Neutrophil (primary cell): ENCODE results near the gene PKP4.

Source experiments
- H3K27ac ChIP-seq: fragments of 200-600 bp; sonication (generic); 2 replicates; pipeline ENCODE4 v1.5.1; 2016; ENCODE audit warnings: mild to moderate bottlenecking, moderate library complexity
- H3K27me3 ChIP-seq: fragments of 200-600 bp; sonication (generic); 2 replicates; pipeline ENCODE4 v1.6.0; 2016; ENCODE audit warnings: mild to moderate bottlenecking
- H3K36me3 ChIP-seq: fragments of 200-600 bp; sonication (generic); 2 replicates; pipeline ENCODE4 v1.5.1; 2017
- H3K4me1 ChIP-seq, 2 experiments: fragments of 200-600 bp in 1 of 2; sonication (generic) in 1 of 2; 1 replicate in 1 of 2; 2 replicates in 1 of 2; pipeline versions ENCODE4 v1.5.1 to v1.6.1; 2013 to 2016; ENCODE audit warnings: low read depth in 1 of 2, low read length in 1 of 2, mild to moderate bottlenecking in 1 of 2, moderate library complexity in 1 of 2; ENCODE audit not compliant: control insufficient read depth in 1 of 2, insufficient read depth in 1 of 2
- H3K4me3 ChIP-seq, 2 experiments: fragments of 200-600 bp in 1 of 2; sonication (generic) in 1 of 2; 1 replicate in 1 of 2; 2 replicates in 1 of 2; pipeline ENCODE4 v1.5.1; 2013 to 2016; ENCODE audit warnings: low read depth in 1 of 2, low read length in 1 of 2, mild to moderate bottlenecking in 1 of 2, moderate library complexity in 1 of 2
- H3K9me3 ChIP-seq: fragments of 200-600 bp; sonication (generic); 2 replicates; pipeline ENCODE4 v1.5.1; 2016
- TF ChIP-seq, protein P1 (sequence below): fragments of 200-600 bp; sonication (generic); IDR thresholded peaks from 2 replicates; pipeline ENCODE4 v1.5.1; 2016; ENCODE audit warnings: antibody characterized with exemption

The PKP4 gene

DNA sequence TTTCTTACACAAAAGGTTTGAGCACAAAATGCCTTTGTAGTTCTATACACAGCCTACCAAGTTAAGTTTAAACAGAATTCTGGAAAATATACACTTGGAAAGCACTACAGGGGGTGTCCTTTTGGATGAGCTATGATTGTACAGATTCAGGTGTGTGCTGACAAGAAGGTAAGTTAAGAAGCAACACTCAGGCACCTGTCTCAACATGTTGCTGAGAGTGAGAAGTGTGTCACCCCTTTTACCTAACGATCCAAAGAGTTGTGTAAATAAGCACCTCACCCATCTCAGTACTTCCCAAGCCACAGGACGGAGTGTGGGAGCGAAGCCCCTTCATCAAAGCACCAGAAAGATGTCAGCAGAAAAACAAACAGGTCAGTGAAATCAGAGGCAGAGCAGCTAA, 228.9 kb downstream of the PKP4 start:
- Histone ChIP-seq H3K4me1 (no peaks in the 10 kb centered on the region), H3K27ac (no peak overlapping the region)

DNA sequence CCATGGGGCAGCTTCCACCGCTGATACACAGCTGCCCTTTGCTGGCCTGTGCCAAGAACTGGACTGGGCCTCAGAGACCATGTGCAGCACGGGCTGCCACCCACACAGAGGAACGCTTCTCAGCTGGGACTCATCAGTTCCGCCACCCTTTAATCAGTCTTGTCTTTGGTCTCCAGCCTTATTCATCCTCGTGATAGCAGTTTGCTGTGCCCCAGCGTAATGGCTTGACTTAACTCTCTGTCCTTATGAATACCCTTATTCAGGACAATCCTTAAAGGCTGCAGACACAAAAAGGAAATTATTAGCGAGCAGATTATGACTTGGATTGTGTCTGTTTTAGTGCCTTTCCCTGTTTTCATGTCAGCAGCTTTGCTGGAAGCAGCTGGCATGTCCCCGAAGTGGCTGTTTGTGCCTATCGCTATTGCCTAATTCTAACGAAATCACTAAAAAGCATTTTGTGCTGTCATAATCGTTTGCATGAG, 229.5 kb downstream of the PKP4 start:
- no peak overlapping the region for H3K4me3 ChIP-seq
- H3K36me3 ChIP-seq: peaks cover 7% of the 10 kb centered on the region

More for the DNA sequence above, 228.9 kb downstream of the PKP4 start:
- no peaks in the 10 kb centered on the region for H3K27me3 ChIP-seq
- H3K36me3 ChIP-seq: peaks cover 13% of the 10 kb centered on the region
- no peaks in the 10 kb centered on the region for H3K9me3 ChIP-seq
- TF ChIP-seq, protein P1, sequence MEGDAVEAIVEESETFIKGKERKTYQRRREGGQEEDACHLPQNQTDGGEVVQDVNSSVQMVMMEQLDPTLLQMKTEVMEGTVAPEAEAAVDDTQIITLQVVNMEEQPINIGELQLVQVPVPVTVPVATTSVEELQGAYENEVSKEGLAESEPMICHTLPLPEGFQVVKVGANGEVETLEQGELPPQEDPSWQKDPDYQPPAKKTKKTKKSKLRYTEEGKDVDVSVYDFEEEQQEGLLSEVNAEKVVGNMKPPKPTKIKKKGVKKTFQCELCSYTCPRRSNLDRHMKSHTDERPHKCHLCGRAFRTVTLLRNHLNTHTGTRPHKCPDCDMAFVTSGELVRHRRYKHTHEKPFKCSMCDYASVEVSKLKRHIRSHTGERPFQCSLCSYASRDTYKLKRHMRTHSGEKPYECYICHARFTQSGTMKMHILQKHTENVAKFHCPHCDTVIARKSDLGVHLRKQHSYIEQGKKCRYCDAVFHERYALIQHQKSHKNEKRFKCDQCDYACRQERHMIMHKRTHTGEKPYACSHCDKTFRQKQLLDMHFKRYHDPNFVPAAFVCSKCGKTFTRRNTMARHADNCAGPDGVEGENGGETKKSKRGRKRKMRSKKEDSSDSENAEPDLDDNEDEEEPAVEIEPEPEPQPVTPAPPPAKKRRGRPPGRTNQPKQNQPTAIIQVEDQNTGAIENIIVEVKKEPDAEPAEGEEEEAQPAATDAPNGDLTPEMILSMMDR: no peak
- no peak overlapping the region for H3K4me3 ChIP-seq

DNA sequence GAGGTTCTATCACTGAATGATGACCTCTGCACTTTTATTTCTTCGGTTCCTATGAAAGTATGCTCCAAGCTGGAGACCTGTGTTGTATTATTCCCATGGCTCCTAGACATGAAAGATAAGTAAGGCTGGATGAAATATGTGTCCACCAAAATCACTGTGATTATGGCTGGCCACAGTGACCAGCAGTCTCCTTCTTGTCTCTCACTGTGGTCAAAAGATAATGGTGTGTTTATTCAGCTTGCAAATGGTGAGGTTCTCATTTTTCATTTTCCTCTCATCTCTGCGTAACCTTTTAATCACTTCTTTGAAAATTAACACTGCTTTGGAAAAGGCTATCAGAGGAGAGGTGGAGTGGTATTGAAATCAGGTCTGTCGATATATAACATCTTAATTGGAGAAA, 230.6 kb downstream of the PKP4 start:
- Histone ChIP-seq H3K27me3 (no peaks in the 10 kb centered on the region), H3K4me1 (no peaks in the 10 kb centered on the region), H3K4me3 (no peak overlapping the region), H3K9me3 (no peaks in the 10 kb centered on the region), H3K27ac (no peak overlapping the region), H3K36me3 (no peaks in the 10 kb centered on the region)
- TF ChIP-seq, protein P1: no peak

More for the DNA sequence above, 229.5 kb downstream of the PKP4 start:
- no peaks in the 10 kb centered on the region for H3K9me3 ChIP-seq
- H3K4me1 ChIP-seq: no peaks in the 10 kb centered on the region
- no peaks in the 10 kb centered on the region for H3K27me3 ChIP-seq
- TF ChIP-seq, protein P1: no peak
- no peak overlapping the region for H3K27ac ChIP-seq

DNA sequence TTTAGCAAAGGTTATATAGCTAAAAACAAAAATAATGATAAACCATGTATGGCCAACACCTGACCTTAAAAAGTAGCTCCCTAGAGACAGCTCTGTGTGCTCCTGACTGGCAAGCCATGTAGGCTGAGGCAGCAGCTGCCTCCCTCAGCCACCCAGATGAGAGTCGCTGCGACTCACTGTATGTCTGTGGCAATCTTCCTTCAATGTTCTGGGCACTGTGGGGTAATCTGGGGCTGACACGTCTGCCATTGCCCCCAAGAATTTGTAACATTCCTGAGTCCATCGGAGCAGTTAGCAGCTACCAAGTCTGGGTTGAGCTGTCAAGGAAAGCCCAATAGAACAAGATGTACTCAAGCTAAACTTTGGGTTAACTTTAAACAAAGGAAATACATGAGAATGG, 232.0 kb downstream of the PKP4 start:
- Histone ChIP-seq H3K27ac (no peak overlapping the region), H3K27me3 (no peaks in the 10 kb centered on the region), H3K4me3 (no peak overlapping the region), H3K36me3 (no peaks in the 10 kb centered on the region), H3K4me1 (no peaks in the 10 kb centered on the region), H3K9me3 (no peaks in the 10 kb centered on the region)
- TF ChIP-seq, protein P1: no peak

DNA sequence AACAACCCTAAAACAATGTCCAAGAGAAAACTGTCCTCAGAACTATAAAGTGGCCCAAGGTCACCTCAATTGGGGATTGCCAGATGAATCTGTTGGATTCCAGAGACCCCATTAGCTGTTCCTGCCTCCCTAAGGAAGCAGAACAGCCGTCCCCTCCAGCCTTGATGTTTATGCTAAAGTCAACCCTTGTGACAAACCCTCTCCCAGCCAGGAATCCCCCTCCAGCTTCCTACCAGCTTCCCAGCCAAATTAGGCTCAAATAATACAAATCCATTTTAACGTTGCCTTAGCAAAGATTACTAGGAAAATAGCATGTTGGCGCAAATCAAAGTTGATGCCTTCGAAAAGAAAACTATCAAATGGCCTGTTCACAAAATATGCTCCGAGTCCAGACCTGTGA, 232.6 kb downstream of the PKP4 start:
- Histone ChIP-seq H3K4me3 (no peak overlapping the region), H3K27me3 (no peaks in the 10 kb centered on the region), H3K27ac (no peak overlapping the region), H3K36me3 (no peaks in the 10 kb centered on the region), H3K4me1 (no peaks in the 10 kb centered on the region), H3K9me3 (no peaks in the 10 kb centered on the region)
- TF ChIP-seq, protein P1: no peak

DNA sequence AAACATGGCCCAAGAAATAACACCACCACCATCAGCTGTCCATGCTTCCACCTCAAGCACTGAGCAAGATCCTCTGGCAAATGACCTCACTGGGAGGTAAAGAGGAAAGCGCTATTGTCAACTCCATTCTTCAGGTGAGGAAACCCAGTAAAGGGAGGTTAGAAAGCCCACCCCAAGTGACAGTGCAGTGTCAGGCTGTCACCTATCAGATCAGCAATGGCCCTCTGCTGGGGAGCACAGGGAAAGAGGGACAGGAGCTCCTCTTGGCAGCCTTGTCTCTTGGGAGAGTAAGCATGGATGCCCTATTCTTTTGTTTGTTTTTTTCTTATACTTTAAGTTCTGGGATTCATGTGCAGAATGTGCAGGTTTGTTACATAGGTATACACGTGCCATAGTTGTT, 234.1 kb downstream of the PKP4 start:
- Histone ChIP-seq H3K36me3 (no peaks in the 10 kb centered on the region), H3K27ac (no peak overlapping the region), H3K9me3 (no peaks in the 10 kb centered on the region), H3K4me1 (no peaks in the 10 kb centered on the region), H3K27me3 (no peaks in the 10 kb centered on the region), H3K4me3 (no peak overlapping the region)
- TF ChIP-seq, protein P1: no peak
